Common myeloid progenitor, CD34-positive (primary cell): ENCODE results near the gene CACNA2D2.

Source experiments
- CTCF ChIA-PET: fragments of 350-600 bp; sonication (Branson Sonifier 250); formaldehyde crosslinking; loops from one replicate; lab custom pipeline; 2021; ENCODE audit warnings: antibody characterized with exemption; lab: Charles Lee
- POLR2A ChIA-PET: fragments of 350-600 bp; sonication (Branson Sonifier 250); formaldehyde crosslinking; loops from one replicate; lab custom pipeline; 2021; ENCODE audit warnings: antibody characterized with exemption; lab: Charles Lee
- DNase-seq, 3 donors: peaks; one replicate each; pipeline versions ENCODE4 v3.0.0 to v3.0.0-alpha.2; 2013
- H3K27ac ChIP-seq, 2 experiments: 1 replicate in 1 of 2; 2 replicates in 1 of 2; pipeline ENCODE4 v1.7.0; 2013; ENCODE audit warnings: inconsistent platforms in 2 of 2, low read length in 2 of 2, mild to moderate bottlenecking in 2 of 2, low read depth in 1 of 2, moderate library complexity in 1 of 2; ENCODE audit not compliant: severe bottlenecking in 2 of 2, insufficient read depth in 1 of 2, poor library complexity in 1 of 2
- H3K27me3 ChIP-seq, 5 experiments: replicated peaks in 2 of 5; 1 replicate in 3 of 5; 2 replicates in 2 of 5; pipeline versions ENCODE4 v1.6.1 to v1.7.0; 2013; ENCODE audit warnings: low read length in 4 of 5, mild to moderate bottlenecking in 2 of 5, moderate library complexity in 2 of 5, inconsistent platforms in 1 of 5; ENCODE audit not compliant: insufficient read depth in 5 of 5, control insufficient read depth in 4 of 5
- H3K36me3 ChIP-seq, 4 experiments: 1 replicate in 2 of 4; 2 replicates in 2 of 4; pipeline versions ENCODE4 v1.6.1 to v1.7.0; 2013; ENCODE audit warnings: low read length in 3 of 4, control low read depth in 1 of 4, mild to moderate bottlenecking in 1 of 4; ENCODE audit not compliant: control insufficient read depth in 4 of 4, insufficient read depth in 4 of 4
- H3K4me1 ChIP-seq, 4 experiments: 1 replicate in 3 of 4; 2 replicates in 1 of 4; pipeline versions ENCODE4 v1.6.1 to v1.7.1; 2013; ENCODE audit warnings: low read length in 3 of 4, mild to moderate bottlenecking in 3 of 4, control low read depth in 1 of 4, inconsistent platforms in 1 of 4, moderate library complexity in 1 of 4; ENCODE audit not compliant: control insufficient read depth in 4 of 4, insufficient read depth in 4 of 4; ENCODE audit errors: control extremely low read depth in 1 of 4
- H3K4me3 ChIP-seq, 7 experiments: 1 replicate in 4 of 7; 2 replicates in 3 of 7; pipeline versions ENCODE4 v1.5.1 to v1.7.0; 2013; ENCODE audit warnings: mild to moderate bottlenecking in 7 of 7, low read length in 6 of 7, moderate library complexity in 6 of 7, inconsistent platforms in 2 of 7, low read depth in 2 of 7, control low read depth in 1 of 7; ENCODE audit not compliant: insufficient read depth in 4 of 7, control insufficient read depth in 1 of 7; ENCODE audit errors: extremely low read depth in 1 of 7
- H3K9me3 ChIP-seq, 5 experiments: 1 replicate in 4 of 5; 2 replicates in 1 of 5; pipeline versions ENCODE4 v1.6.1 to v1.7.1; 2013; ENCODE audit warnings: low read length in 4 of 5, mild to moderate bottlenecking in 2 of 5, inconsistent platforms in 1 of 5, low read depth in 1 of 5, moderate library complexity in 1 of 5; ENCODE audit not compliant: control insufficient read depth in 4 of 5, insufficient read depth in 2 of 5; ENCODE audit errors: control extremely low read depth in 1 of 5
- WGBS: methylation state at CpG from one replicate; pipeline ENCODE4 v1.1.5; 2013; ENCODE audit not compliant: insufficient coverage; 5-methylcytosine and 5-hydroxymethylcytosine counted together

CACNA2D2 gene

GRCh38 chr3:50491023-50491422 is 12.4 kb downstream of the CACNA2D2 start:
- DNase-seq: no peak
- Histone ChIP-seq H3K27ac (no peak overlapping the region), H3K27me3 (no peaks in the 10 kb centered on the region), H3K4me1 (peaks cover 0 to 21% (median 17%) of the 10 kb centered on the region in 4 experiments), H3K9me3 (no peaks in the 10 kb centered on the region), H3K36me3 (no peaks in the 10 kb centered on the region), H3K4me3 (no peak overlapping the region)
- WGBS: 57% methylated on average over 5 of the region's 5 CpGs
- ChIA-PET CTCF (no interaction called here), POLR2A (no interaction called here)

GRCh38 chr3:50490424-50490823 is 13.0 kb downstream of the CACNA2D2 start:
- H3K4me1 ChIP-seq: peaks cover 0 to 21% (median 17%) of the 10 kb centered on the region in 4 experiments
- POLR2A ChIA-PET: interaction anchor here (1.1 kb wide), 1 partner anchor 13 kb away, joined by 3 read pairs; the partner anchor contains the start of gene CACNA2D2
- no CpG with 5 or more reads among the region's 1 CpG for WGBS
- CTCF ChIA-PET: interaction anchor here (1.7 kb wide), 1 partner anchor 52 kb away, joined by 5 read pairs; no protein-coding TSS in a partner anchor
- no peak for DNase-seq
- H3K27me3 ChIP-seq: no peaks in the 10 kb centered on the region
- no peak overlapping the region for H3K27ac ChIP-seq
- no peaks in the 10 kb centered on the region for H3K36me3 ChIP-seq
- no peak overlapping the region for H3K4me3 ChIP-seq
- H3K9me3 ChIP-seq: no peaks in the 10 kb centered on the region

- Histone ChIP-seq H3K9me3 (no peaks in the 10 kb centered on the region), H3K4me3 (no peak overlapping the region), H3K27me3 (no peaks in the 10 kb centered on the region), H3K4me1 (peaks cover 0 to 16% (median 14%) of the 10 kb centered on the region in 4 experiments), H3K36me3 (no peaks in the 10 kb centered on the region), H3K27ac (no peak overlapping the region)
- no peak for DNase-seq
- POLR2A ChIA-PET: no interaction called here
- CTCF ChIA-PET: interaction anchor here (1.4 to 1.9 kb wide), 3 partner anchors 31 to 64 kb away, joined by 3 to 6 read pairs (median 5); no protein-coding TSS in a partner anchor
- 93% methylated on average over 5 of the region's 6 CpGs for WGBS
Observed at GRCh38 chr3:50487181-50487580, 16.3 kb downstream of the CACNA2D2 start.

GRCh38 chr3:50486219-50486888 is 17.1 kb downstream of the CACNA2D2 start:
- Histone ChIP-seq H3K36me3 (no peaks in the 10 kb centered on the region), H3K27me3 (no peaks in the 10 kb centered on the region), H3K27ac (no peak overlapping the region), H3K4me3 (no peak overlapping the region), H3K9me3 (no peaks in the 10 kb centered on the region), H3K4me1 (peaks cover 0 to 14% (median 13%) of the 10 kb centered on the region in 4 experiments)
- 95% methylated on average over 2 of the region's 4 CpGs for WGBS
- ChIA-PET CTCF (interaction anchor here (0.9 to 1.9 kb wide), 5 partner anchors 32 to 56 kb away, joined by 3 to 6 read pairs (median 4); no protein-coding TSS in a partner anchor), POLR2A (no interaction called here)
- DNase-seq: no peak

- ChIA-PET CTCF (interaction anchor here (1.3 kb wide), 1 partner anchor 11 kb away, joined by 3 read pairs; no protein-coding TSS in a partner anchor), POLR2A (no interaction called here)
- DNase-seq: no peak
- H3K4me3 ChIP-seq: no peak overlapping the region
- 79% methylated on average over 3 of the region's 8 CpGs for WGBS
- H3K27ac ChIP-seq: no peak overlapping the region
- H3K4me1 ChIP-seq: peaks cover 0 to 3% (median 1%) of the 10 kb centered on the region in 4 experiments
- H3K9me3 ChIP-seq: no peaks in the 10 kb centered on the region
- no peaks in the 10 kb centered on the region for H3K27me3 ChIP-seq
- H3K36me3 ChIP-seq: no peaks in the 10 kb centered on the region
Observed at GRCh38 chr3:50484722-50485121, 18.7 kb downstream of the CACNA2D2 start.

- no peak for DNase-seq
- H3K27me3 ChIP-seq: no peaks in the 10 kb centered on the region
Observed at GRCh38 chr3:50483374-50483773, 20.1 kb downstream of the CACNA2D2 start.

GRCh38 chr3:50481992-50482391 is 21.4 kb downstream of the CACNA2D2 start:
- 93% methylated on average over 4 of the region's 4 CpGs for WGBS

More at GRCh38 chr3:50483374-50483773, 20.1 kb downstream of the CACNA2D2 start:
- Histone ChIP-seq H3K36me3 (no peaks in the 10 kb centered on the region), H3K4me1 (peaks cover 0 to 3% (median 1%) of the 10 kb centered on the region in 4 experiments), H3K4me3 (no peak overlapping the region), H3K27ac (no peak overlapping the region), H3K9me3 (no peaks in the 10 kb centered on the region)
- CTCF ChIA-PET: interaction anchor here (1.2 to 1.3 kb wide), 2 partner anchors 9 to 20 kb away, joined by 3 read pairs; no protein-coding TSS in a partner anchor
- WGBS: 87% methylated on average over 5 of the region's 6 CpGs
- POLR2A ChIA-PET: no interaction called here

More at GRCh38 chr3:50481992-50482391, 21.4 kb downstream of the CACNA2D2 start:
- ChIA-PET POLR2A (no interaction called here), CTCF (interaction anchor here (0.9 to 1.2 kb wide), 3 partner anchors 18 to 60 kb away, joined by 3 read pairs; no protein-coding TSS in a partner anchor)
- no peaks in the 10 kb centered on the region for H3K9me3 ChIP-seq
- H3K4me3 ChIP-seq: no peak overlapping the region
- no peaks in the 10 kb centered on the region for H3K36me3 ChIP-seq
- H3K4me1 ChIP-seq: peaks cover 0 to 3% (median 1%) of the 10 kb centered on the region in 4 experiments
- H3K27me3 ChIP-seq: no peaks in the 10 kb centered on the region
- no peak for DNase-seq
- H3K27ac ChIP-seq: no peak overlapping the region
